H7 (cell line): ENCODE results near the gene HSFX2. TPM values are rescaled to one million over a fixed set of nuclear protein-coding genes. Genes with fewer than 3 reads are reported as not detected.
"Not testable (repeated sequence)": the region's sequence is repeated elsewhere in the genome, so short reads cannot be mapped to it uniquely, and the experiment has no call there.

ENCODE experiments used
- DNase-seq: peaks from one replicate; pipeline ENCODE4 v3.0.0; 2012
- H3K27me3 ChIP-seq: 2 replicates; pipeline ENCODE4 v1.6.0; 2011; ENCODE audit warnings: mild to moderate bottlenecking, low read length; ENCODE audit not compliant: control insufficient read depth, insufficient read depth
- H3K36me3 ChIP-seq: replicated peaks from 2 replicates; pipeline ENCODE4 v1.5.1; 2011; ENCODE audit warnings: low read length; ENCODE audit not compliant: control insufficient read depth, insufficient read depth
- H3K4me3 ChIP-seq: 2 replicates; pipeline ENCODE4 v1.5.1; 2011; ENCODE audit warnings: low read depth, mild to moderate bottlenecking, control low read depth, low read length, moderate library complexity; ENCODE audit not compliant: insufficient read depth
- total RNA-seq: library from RNA; depleted of rRNA; stranded (reverse); fragments of >200 nt; shearing (Covaris generic); gene quantifications from 2 replicates; pipeline ENCODE4 v1.2.3, GENCODE V29; 2014

The HSFX2 gene
- total RNA-seq, 1 experiment from 2014 or later = 1.2 TPM

- no peaks in the 10 kb centered on the region for H3K27me3 ChIP-seq
- no peaks in the 10 kb centered on the region for H3K36me3 ChIP-seq
- H3K4me3 ChIP-seq = no peak overlapping the region
- DNase-seq = no peak
Measured at GRCh38 chrX:149618871-149619270, 23.8 kb upstream of the HSFX2 start.

DNA sequence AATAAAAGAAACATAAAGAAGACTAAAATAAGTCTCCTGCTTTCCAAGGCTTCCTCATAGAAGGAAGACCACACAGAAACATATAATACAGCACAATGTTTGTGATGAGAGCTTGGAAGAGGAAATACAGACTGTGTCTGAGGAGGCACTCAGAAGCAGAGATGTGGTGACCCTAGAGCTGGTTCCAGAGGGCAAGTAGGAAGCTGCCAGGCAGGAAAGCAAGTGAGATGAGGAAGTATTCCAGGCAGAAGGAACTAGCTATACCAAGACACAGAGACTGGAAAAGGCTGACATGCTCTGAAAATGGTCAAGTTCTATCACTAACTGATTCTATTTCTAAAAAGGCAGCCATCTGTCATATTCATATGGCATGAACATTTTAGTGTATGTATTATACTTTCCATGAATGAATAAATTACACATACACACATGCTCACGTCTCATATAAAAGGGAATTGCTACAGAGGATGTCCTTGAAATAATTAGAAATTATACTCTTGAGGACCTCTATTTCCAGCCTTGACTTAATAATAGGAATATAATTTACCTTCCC, 16.6 kb upstream of the HSFX2 start:
- no peaks in the 10 kb centered on the region for H3K27me3 ChIP-seq
- DNase-seq = no peak
- H3K36me3 ChIP-seq = no peaks in the 10 kb centered on the region; the same call in 1 of the 2 replicates
- no peak overlapping the region for H3K4me3 ChIP-seq

- DNase-seq = no peak
- Histone ChIP-seq H3K4me3 (no peak overlapping the region), H3K36me3 (no peaks in the 10 kb centered on the region; the same call in 1 of the 2 replicates), H3K27me3 (no peaks in the 10 kb centered on the region)
Measured at GRCh38 chrX:149610511-149610910, 15.4 kb upstream of the HSFX2 start.

GRCh38 chrX:149607699-149608098, 12.6 kb upstream of the HSFX2 start:
- Histone ChIP-seq H3K4me3 (no peak overlapping the region), H3K27me3 (no peaks in the 10 kb centered on the region), H3K36me3 (no peaks in the 10 kb centered on the region; the same call in 1 of the 2 replicates)
- DNase-seq = no peak

GRCh38 chrX:149605248-149605885, 10.3 kb upstream of the HSFX2 start:
- not testable (repeated sequence) for DNase-seq, H3K27me3 ChIP-seq, H3K36me3 ChIP-seq, H3K4me3 ChIP-seq

- not testable (repeated sequence) for H3K36me3 ChIP-seq, H3K27me3 ChIP-seq, H3K4me3 ChIP-seq, DNase-seq
Measured at GRCh38 chrX:149598603-149599002, 3.5 kb upstream of the HSFX2 start.

DNA sequence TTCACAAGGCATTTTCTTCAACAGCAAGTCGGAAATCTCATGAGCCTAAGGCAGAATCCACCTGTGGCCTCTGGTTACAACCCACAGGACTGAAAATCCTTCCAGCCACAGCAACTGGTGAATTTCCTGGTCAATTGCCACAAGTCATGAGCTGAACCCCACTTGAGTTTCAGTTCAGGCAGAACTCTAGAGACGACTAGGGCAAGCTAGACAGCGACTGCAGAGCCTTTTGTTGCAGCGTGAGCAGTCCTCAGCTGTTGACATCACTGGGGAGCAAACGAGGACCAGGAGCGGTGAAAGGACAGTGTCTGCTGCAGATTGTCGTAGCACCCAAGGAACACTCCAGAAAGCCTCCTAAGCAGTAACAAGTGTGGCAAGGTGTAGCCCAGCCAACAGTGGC, 829 bp upstream of the HSFX2 start:
- H3K4me3 ChIP-seq, H3K36me3 ChIP-seq, H3K27me3 ChIP-seq, DNase-seq: not testable (repeated sequence)

DNA sequence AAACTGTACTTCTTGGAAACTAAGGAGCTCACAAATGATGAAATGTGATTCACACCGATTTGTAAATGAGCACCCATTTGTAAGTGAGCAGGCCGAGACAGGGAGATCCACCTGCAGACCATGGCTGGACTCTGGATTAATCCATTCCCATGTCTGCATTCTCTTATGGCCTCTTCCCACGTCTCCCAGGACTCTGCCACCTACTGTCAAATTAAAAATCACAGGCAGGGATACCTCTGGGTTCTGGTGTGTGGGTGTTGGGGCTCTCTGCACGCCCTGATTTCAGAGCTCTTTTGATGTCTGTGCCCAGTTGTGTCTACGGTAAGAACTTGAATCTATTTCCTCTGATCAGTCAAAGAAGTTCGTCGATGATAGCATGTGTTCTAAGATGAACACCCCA, 4.1 kb downstream of the HSFX2 start:
- not testable (repeated sequence) for H3K36me3 ChIP-seq, H3K4me3 ChIP-seq, DNase-seq, H3K27me3 ChIP-seq

DNA sequence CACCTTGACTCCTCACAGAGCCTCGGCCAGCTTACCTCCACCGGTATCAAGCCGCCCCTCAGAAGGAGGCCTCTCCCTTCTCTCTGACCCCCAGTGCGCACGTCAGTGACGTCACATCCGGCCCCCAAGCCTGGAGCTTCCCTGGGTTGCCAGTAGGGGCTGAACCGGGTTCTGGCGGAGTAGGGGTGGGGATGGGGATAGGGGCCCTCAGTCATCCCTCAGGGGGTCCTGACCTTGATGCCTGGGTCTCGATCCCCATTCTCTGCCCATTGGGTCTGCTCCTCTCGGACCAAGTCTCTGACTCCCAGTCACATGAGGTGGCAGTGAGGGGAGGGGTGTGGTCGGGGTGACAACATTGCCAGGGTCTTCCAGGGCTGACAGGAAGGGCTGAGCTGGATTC, 7.8 kb downstream of the HSFX2 start, which contains the start of gene MAGEA9B:
TSS of gene MAGEA9B (minus strand) at position 101 of the 400 bp plus-strand sequence. CDS start 4,280 bp downstream, outside the sequence.
- H3K36me3 ChIP-seq, DNase-seq, H3K27me3 ChIP-seq, H3K4me3 ChIP-seq: not testable (repeated sequence)

GRCh38 chrX:149585631-149586030, 9.5 kb downstream of the HSFX2 start:
- not testable (repeated sequence) for DNase-seq, H3K4me3 ChIP-seq, H3K27me3 ChIP-seq, H3K36me3 ChIP-seq

- H3K4me3 ChIP-seq, DNase-seq, H3K27me3 ChIP-seq, H3K36me3 ChIP-seq: not testable (repeated sequence)
Measured at GRCh38 chrX:149573456-149573855, 21.7 kb downstream of the HSFX2 start.

DNA sequence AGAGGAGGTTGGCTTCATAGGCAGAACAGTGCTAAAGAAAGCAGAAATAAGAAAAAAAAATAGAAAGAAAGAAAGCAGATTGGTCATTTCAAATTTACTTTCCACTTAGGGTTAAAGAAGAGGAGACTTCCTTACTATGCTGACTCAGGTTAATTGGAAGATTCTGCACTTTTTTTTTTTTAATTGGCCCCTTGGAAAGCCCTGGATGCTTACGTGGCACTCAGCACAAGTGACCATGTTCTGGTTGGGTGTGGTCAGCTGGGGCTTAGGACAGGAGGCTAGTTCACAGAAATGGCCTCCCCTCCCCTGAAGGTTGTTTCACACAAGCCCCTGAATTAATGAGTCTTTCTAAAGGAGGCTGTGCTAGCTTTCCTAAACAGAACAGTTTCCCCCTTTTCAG, 22.4 kb downstream of the HSFX2 start:
- no peak overlapping the region for H3K4me3 ChIP-seq
- no peaks in the 10 kb centered on the region for H3K36me3 ChIP-seq
- H3K27me3 ChIP-seq = no peaks in the 10 kb centered on the region
- no peak for DNase-seq

DNA sequence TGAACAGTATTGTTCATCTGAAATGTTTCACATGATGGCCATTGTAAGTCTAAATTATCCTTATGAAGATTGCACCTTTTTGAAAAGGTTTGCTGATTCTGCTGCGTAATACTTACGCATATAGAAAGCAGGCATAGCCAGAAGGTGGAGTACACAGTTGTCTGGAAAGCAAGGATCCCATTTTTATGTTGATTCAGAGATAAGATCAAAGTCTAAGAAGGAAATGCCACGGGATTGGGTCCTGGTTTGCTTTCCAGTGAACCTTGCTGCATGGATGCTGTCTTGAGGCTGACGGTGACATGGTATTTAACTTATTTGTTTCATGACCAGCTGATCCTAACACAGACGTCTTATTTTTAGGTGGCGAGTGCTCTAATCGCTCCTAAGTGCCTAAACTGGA, 23.3 kb downstream of the HSFX2 start:
- Histone ChIP-seq H3K4me3 (no peak overlapping the region), H3K27me3 (no peaks in the 10 kb centered on the region), H3K36me3 (no peaks in the 10 kb centered on the region)
- DNase-seq = no peak

DNA sequence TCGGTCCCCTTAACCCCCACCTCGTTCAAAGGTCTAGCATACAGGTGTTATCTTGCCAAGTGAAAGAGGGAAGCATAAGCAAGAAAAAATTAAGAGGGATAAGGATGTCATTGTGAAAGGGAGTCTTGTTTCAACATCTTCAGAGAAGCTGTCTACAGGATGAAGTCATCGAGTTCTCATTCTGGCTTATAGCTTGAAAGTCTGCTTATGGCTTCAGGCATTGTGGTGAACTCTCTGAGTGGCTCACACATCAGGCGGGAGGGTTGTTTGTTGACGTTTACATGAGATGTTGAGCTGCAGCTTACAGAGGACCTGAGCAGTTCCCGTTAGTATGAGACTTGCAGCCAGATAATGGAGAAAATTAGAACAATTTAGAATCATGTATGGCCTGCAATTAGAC, 24.4 kb downstream of the HSFX2 start:
- no peak for DNase-seq
- no peaks in the 10 kb centered on the region for H3K36me3 ChIP-seq
- no peak overlapping the region for H3K4me3 ChIP-seq
- no peaks in the 10 kb centered on the region for H3K27me3 ChIP-seq

DNA sequence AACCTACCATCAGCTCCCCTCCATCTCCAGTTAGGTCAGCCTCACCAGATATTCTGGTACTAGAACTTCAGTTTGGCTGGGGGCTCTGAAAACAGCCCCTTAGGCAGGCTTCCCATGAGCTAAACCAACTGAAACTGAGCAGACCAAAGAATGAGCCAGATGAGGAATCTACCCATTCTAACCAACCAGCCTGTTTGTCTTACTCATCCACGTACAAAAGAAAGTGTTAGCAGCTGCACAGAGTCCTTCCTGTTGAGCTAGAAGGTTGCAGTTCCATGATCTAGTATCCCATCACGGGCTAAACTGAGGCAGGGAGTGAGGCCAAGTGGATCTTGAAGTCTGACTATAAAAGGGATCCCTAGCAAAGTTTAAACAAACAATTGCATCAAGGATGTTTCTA, 25.3 kb downstream of the HSFX2 start:
- Histone ChIP-seq H3K27me3 (no peaks in the 10 kb centered on the region), H3K36me3 (no peaks in the 10 kb centered on the region), H3K4me3 (no peak overlapping the region)
- DNase-seq = no peak
